NCI-H146 treated with DMSO at 0.1 percent for 48 hours (cell line): ENCODE data around the gene BRIP1.

Experiments
- DNase-seq: peaks from one replicate; lab custom pipeline; 2025; ENCODE audit not compliant: unreplicated experiment; lab: John Stamatoyannopoulos, UW

BRIP1 gene

GRCh38 chr17:61764846-61765245 lies 98.5 kb downstream of the BRIP1 start:
- DNase-seq = no peak

GRCh38 chr17:61761827-61762226 lies 101.5 kb downstream of the BRIP1 start:
- DNase-seq = no peak

GRCh38 chr17:61759362-61759761 lies 104.0 kb downstream of the BRIP1 start:
- no peak for DNase-seq

- no peak for DNase-seq
Measured at GRCh38 chr17:61758430-61758829, 104.9 kb downstream of the BRIP1 start.

- no peak for DNase-seq
Measured at GRCh38 chr17:61757168-61757567, 106.2 kb downstream of the BRIP1 start.

- DNase-seq = no peak
Measured at GRCh38 chr17:61756561-61756960, 106.8 kb downstream of the BRIP1 start.

GRCh38 chr17:61755668-61756067 lies 107.7 kb downstream of the BRIP1 start:
- no peak for DNase-seq

GRCh38 chr17:61755078-61755477 lies 108.2 kb downstream of the BRIP1 start:
- no peak for DNase-seq

- no peak for DNase-seq
Measured at GRCh38 chr17:61754124-61754523, 109.2 kb downstream of the BRIP1 start.

- DNase-seq = no peak
Measured at GRCh38 chr17:61753696-61754095, 109.6 kb downstream of the BRIP1 start.

- no peak for DNase-seq
Measured at GRCh38 chr17:61750656-61751055, 112.7 kb downstream of the BRIP1 start.

- no peak for DNase-seq
Measured at GRCh38 chr17:61749823-61750404, 113.4 kb downstream of the BRIP1 start.

- no peak for DNase-seq
Measured at GRCh38 chr17:61746248-61746985, 116.9 kb downstream of the BRIP1 start.

- DNase-seq = no peak
Measured at GRCh38 chr17:61744804-61745203, 118.5 kb downstream of the BRIP1 start.

GRCh38 chr17:61744252-61744651 lies 119.1 kb downstream of the BRIP1 start:
- DNase-seq = no peak

GRCh38 chr17:61743766-61744165 lies 119.6 kb downstream of the BRIP1 start:
- no peak for DNase-seq

GRCh38 chr17:61739002-61739401 lies 124.3 kb downstream of the BRIP1 start:
- no peak for DNase-seq

- no peak for DNase-seq
Measured at GRCh38 chr17:61738249-61738648, 125.1 kb downstream of the BRIP1 start.

GRCh38 chr17:61737820-61738219 lies 125.5 kb downstream of the BRIP1 start:
- DNase-seq = no peak

GRCh38 chr17:61736438-61736837 lies 126.9 kb downstream of the BRIP1 start:
- no peak for DNase-seq

GRCh38 chr17:61735807-61736206 lies 127.5 kb downstream of the BRIP1 start:
- no peak for DNase-seq

GRCh38 chr17:61734466-61734865 lies 128.9 kb downstream of the BRIP1 start:
- no peak for DNase-seq

GRCh38 chr17:61734012-61734411 lies 129.3 kb downstream of the BRIP1 start:
- DNase-seq = no peak
